WERI-Rb-1 (cell line): ENCODE data around the gene ZNRF4.

ENCODE experiments used
- DNase-seq: peaks from one replicate; pipeline ENCODE4 v3.0.0-alpha.2; 2020
- H3K27ac ChIP-seq: fragments of 250-450 bp; sonication (Bioruptor Pico); 2 replicates; pipeline ENCODE4 v1.5.1; 2020; ENCODE audit warnings: mild to moderate bottlenecking, moderate library complexity
- H3K27me3 ChIP-seq: fragments of 250-450 bp; sonication (Bioruptor Pico); 2 replicates; pipeline ENCODE4 v1.5.1; 2021; ENCODE audit warnings: mild to moderate bottlenecking, low read depth, moderate library complexity; ENCODE audit not compliant: insufficient read depth, severe bottlenecking
- H3K36me3 ChIP-seq: fragments of 250-450 bp; sonication (Bioruptor Pico); 2 replicates; pipeline ENCODE4 v1.5.1; 2020; ENCODE audit warnings: mild to moderate bottlenecking, moderate library complexity
- H3K4me3 ChIP-seq: 2 replicates; pipeline ENCODE4 v1.5.1; 2011; ENCODE audit warnings: low read depth, mild to moderate bottlenecking, control low read depth, low read length
- H3K9me3 ChIP-seq: fragments of 250-450 bp; sonication (Bioruptor Pico); 2 replicates; pipeline ENCODE4 v1.5.1; 2021; ENCODE audit warnings: mild to moderate bottlenecking, moderate library complexity; ENCODE audit not compliant: severe bottlenecking
- CTCF ChIP-seq: IDR thresholded peaks from 2 replicates; pipeline ENCODE4 v1.5.1; 2011; ENCODE audit warnings: low read depth, mild to moderate bottlenecking, control low read depth, inconsistent platforms, low read length

Gene ZNRF4

GRCh38 chr19:5497297-5497696, 42.1 kb downstream of the ZNRF4 start:
- TF ChIP-seq CTCF = no peak
- H3K4me3 ChIP-seq = no peak overlapping the region
- no peak overlapping the region for H3K27ac ChIP-seq
- no peaks in the 10 kb centered on the region for H3K27me3 ChIP-seq
- no peak for DNase-seq
- H3K9me3 ChIP-seq = peaks cover 8% of the 10 kb centered on the region
- no peaks in the 10 kb centered on the region for H3K36me3 ChIP-seq

- DNase-seq = no peak
These were observed 43.8 kb downstream of the ZNRF4 start for GRCh38 chr19:5498830-5499550.

GRCh38 chr19:5501907-5502306, 46.7 kb downstream of the ZNRF4 start:
- H3K27me3 ChIP-seq = no peaks in the 10 kb centered on the region
- peaks cover 24% of the 10 kb centered on the region for H3K9me3 ChIP-seq
- no peaks in the 10 kb centered on the region for H3K36me3 ChIP-seq
- H3K4me3 ChIP-seq = no peak overlapping the region
- DNase-seq = no peak
- no peak for TF ChIP-seq CTCF
- no peak overlapping the region for H3K27ac ChIP-seq

More at GRCh38 chr19:5498830-5499550, 43.8 kb downstream of the ZNRF4 start:
- peaks cover 22% of the 10 kb centered on the region for H3K9me3 ChIP-seq
- H3K27ac ChIP-seq = no peak overlapping the region
- no peak overlapping the region for H3K4me3 ChIP-seq
- H3K36me3 ChIP-seq = no peaks in the 10 kb centered on the region
- no peaks in the 10 kb centered on the region for H3K27me3 ChIP-seq
- TF ChIP-seq CTCF = no peak

- no peak for DNase-seq
- H3K4me3 ChIP-seq = no peak overlapping the region
- H3K27me3 ChIP-seq = no peaks in the 10 kb centered on the region
- peak; percentile 80 for TF ChIP-seq CTCF
- H3K36me3 ChIP-seq = no peaks in the 10 kb centered on the region
- H3K27ac ChIP-seq = no peak overlapping the region
- H3K9me3 ChIP-seq = peaks cover 24% of the 10 kb centered on the region
These were observed 48.4 kb downstream of the ZNRF4 start for GRCh38 chr19:5503598-5503997.

- Histone ChIP-seq H3K36me3 (no peaks in the 10 kb centered on the region), H3K27me3 (no peaks in the 10 kb centered on the region), H3K4me3 (no peak overlapping the region), H3K27ac (no peak overlapping the region), H3K9me3 (peaks cover 24% of the 10 kb centered on the region)
- TF ChIP-seq CTCF = peak; percentile 69
- peak; percentile 42 for DNase-seq
These were observed 48.9 kb downstream of the ZNRF4 start for GRCh38 chr19:5504114-5504513.
